GM12878 (cell line): Measurements from ENCODE around the gene CCNA2. TPM values are rescaled to one million over a fixed set of nuclear protein-coding genes. Genes with fewer than 3 reads are reported as not detected.

ENCODE experiments used
- ATAC-seq: fragments of 200-7000 bp; cut with Tn5 transposase; 3 replicates; pipeline ENCODE4 v1.9.1; 2020; ENCODE audit warnings: mild to moderate bottlenecking, moderate library complexity
- BruUV-seq: library from RNA; stranded (reverse); fragments of 400-500 nt; replicated peaks from 2 replicates; lab custom pipeline; 2021; lab: Mats Ljungman, UMichigan
- CTCF ChIA-PET: fragments of 300-600 bp; sonication (Branson Sonifier 250); formaldehyde crosslinking; extraction: SDS; loops from one replicate; lab custom pipeline; 2021; ENCODE audit warnings: inconsistent platforms; lab: Yijun Ruan, JAX
- POLR2A ChIA-PET: fragments of 350-600 bp; formaldehyde crosslinking; extraction: SDS; loops from one replicate; lab custom pipeline; 2021; ENCODE audit warnings: inconsistent platforms; lab: Charles Lee
- RAD21 ChIA-PET: fragments of 300-600 bp; sonication (Branson Sonifier 250); formaldehyde crosslinking; loops from one replicate; lab custom pipeline; 2023; ENCODE audit warnings: antibody characterized with exemption; ENCODE audit not compliant: unreplicated experiment; lab: Charles Lee
- SMC1A ChIA-PET: fragments of 300-600 bp; sonication (Branson Sonifier 250); formaldehyde crosslinking; loops from one replicate; lab custom pipeline; 2023; ENCODE audit not compliant: unreplicated experiment, uncharacterized antibody; lab: Charles Lee
- DNase-seq: peaks from one replicate; pipeline ENCODE4 v3.0.0-alpha.2; 2011; ENCODE audit warnings: low read depth, low spot score
- FAIRE-seq: peaks from 3 replicates; lab custom pipeline; 2011; peaks lifted over from hg19 to GRCh38; lab: Jason Lieb, UNC
- H2AFZ ChIP-seq: 2 replicates; pipeline ENCODE4 v1.6.0; 2011; ENCODE audit warnings: low read depth, low read length, control low read depth; ENCODE audit not compliant: control insufficient read depth
- H3K27ac ChIP-seq: 2 replicates; pipeline ENCODE4 v1.5.1; 2011; ENCODE audit warnings: control low read depth; ENCODE audit not compliant: control insufficient read depth, insufficient read depth
- H3K27me3 ChIP-seq, 2 experiments: replicated peaks in 1 of 2; 2 replicates each; pipeline versions ENCODE4 v1.6.0 to v1.6.1; 2011; ENCODE audit warnings: low read length in 1 of 2; ENCODE audit not compliant: control insufficient read depth in 2 of 2, insufficient read depth in 2 of 2
- H3K36me3 ChIP-seq, 2 experiments: 2 replicates each; pipeline ENCODE4 v1.5.1; 2011; ENCODE audit warnings: low read length in 1 of 2; ENCODE audit not compliant: control insufficient read depth in 2 of 2, insufficient read depth in 2 of 2
- H3K4me1 ChIP-seq: 2 replicates; pipeline ENCODE4 v1.6.1; 2011; ENCODE audit warnings: mild to moderate bottlenecking, low read length, moderate library complexity, mixed read lengths; ENCODE audit not compliant: control insufficient read depth, insufficient read depth
- H3K4me2 ChIP-seq: 2 replicates; pipeline ENCODE4 v1.6.0; 2011; ENCODE audit warnings: control low read depth; ENCODE audit not compliant: control insufficient read depth, insufficient read depth
- H3K4me3 ChIP-seq: fragments of 200-600 bp; sonication (generic); 2 replicates; pipeline ENCODE4 v1.5.1; 2016
- H3K79me2 ChIP-seq: 2 replicates; pipeline ENCODE4 v1.6.0; 2011; ENCODE audit warnings: low read length; ENCODE audit not compliant: control insufficient read depth, insufficient read depth
- H3K9ac ChIP-seq: 2 replicates; pipeline ENCODE4 v1.8.0; 2011; ENCODE audit warnings: low read length, control low read depth, mixed read lengths; ENCODE audit not compliant: control insufficient read depth, insufficient read depth
- H3K9me3 ChIP-seq: replicated peaks from 3 replicates; pipeline ENCODE4 v1.5.1; 2011; ENCODE audit warnings: mild to moderate bottlenecking, low read length; ENCODE audit not compliant: control insufficient read depth, insufficient read depth
- H4K20me1 ChIP-seq: 2 replicates; pipeline ENCODE4 v1.6.0; 2011; ENCODE audit not compliant: control insufficient read depth, insufficient read depth
- BRCA1 ChIP-seq: IDR thresholded peaks from 2 replicates; pipeline ENCODE4 v1.6.1; 2011; ENCODE audit warnings: low read depth, low read length, improper control_type of control experiment
- CHD1 ChIP-seq: IDR thresholded peaks from 2 replicates; pipeline ENCODE4 v1.6.1; 2012; ENCODE audit warnings: low read depth, low read length, improper control_type of control experiment
- CHD2 ChIP-seq: IDR thresholded peaks from 2 replicates; pipeline ENCODE4 v1.6.1; 2011; ENCODE audit warnings: low read depth, low read length, improper control_type of control experiment, borderline replicate concordance
- CHD4 ChIP-seq: fragments of 200-600 bp; sonication (generic); IDR thresholded peaks from 2 replicates; pipeline ENCODE4 v1.6.1; 2016; ENCODE audit warnings: mild to moderate bottlenecking
- JUNB ChIP-seq: IDR thresholded peaks from 2 replicates; pipeline ENCODE4 v1.6.1; 2016; ENCODE audit warnings: antibody characterized with exemption, mild to moderate bottlenecking
- MEF2B ChIP-seq: fragments of 450-650 bp; IDR thresholded peaks from 2 replicates; pipeline ENCODE4 v1.6.1; 2018; ENCODE audit warnings: mild to moderate bottlenecking, moderate library complexity; ENCODE audit not compliant: partially characterized antibody, poor library complexity, severe bottlenecking
- NFIC ChIP-seq: IDR thresholded peaks from 2 replicates; pipeline ENCODE4 v1.6.1; 2012; ENCODE audit warnings: low read depth, mild to moderate bottlenecking, inconsistent platforms, low read length, moderate library complexity
- RBBP5 ChIP-seq: fragments of 200-600 bp; sonication (generic); conservative IDR thresholded peaks from 2 replicates; pipeline ENCODE4 v1.6.1; 2016
- SUZ12 ChIP-seq: fragments of 200-600 bp; sonication (generic); IDR thresholded peaks from one replicate; pipeline ENCODE4 v1.6.1; 2018; ENCODE audit warnings: antibody characterized with exemption, mild to moderate bottlenecking; ENCODE audit not compliant: unreplicated experiment
- ZZZ3 ChIP-seq: IDR thresholded peaks from 2 replicates; pipeline ENCODE4 v1.6.1; 2011; ENCODE audit warnings: low read depth; ENCODE audit not compliant: control insufficient read depth, insufficient read length
- WGBS: methylation state at CpG from one replicate; pipeline ENCODE4 v1.1.6; 2016; ENCODE audit warnings: low lambda C conversion rate; ENCODE audit not compliant: insufficient replicate concordance, insufficient coverage; ENCODE audit errors: missing lambda C conversion rate; 5-methylcytosine and 5-hydroxymethylcytosine counted together
- in situ Hi-C: fragments of 300-500 bp; cut with MboI; formaldehyde crosslinking; loops from 9 replicates; pipeline ENCODE4 v1.14.3; 2018; ENCODE audit warnings: mixed read lengths
- intact Hi-C: fragments of 100-400 bp; cut with micrococcal nuclease; formaldehyde crosslinking; loops from one replicate; pipeline ENCODE4 v1.14.2; 2022; ENCODE audit not compliant: unreplicated experiment
- polyA plus RNA-seq, 11 experiments: library from polyadenylated mRNA; depleted of rRNA in 4 of 11; unstranded in 6 of 11; stranded (reverse) in 5 of 11; fragments of >200 nt; fragmentation: Nextera tagmentation in 4 of 11; fragmentation: Illumina TruSeq in 1 of 11; extraction: Ambion mirVana in 4 of 11; extraction: Trizol in 1 of 11; gene quantifications; 1 replicate in 1 of 11; 2 replicates in 10 of 11; pipeline versions ENCODE4 v1.2.1 to v1.2.3, GENCODE V29; 2011 to 2016; ENCODE audit warnings: inconsistent platforms in 2 of 11, missing spikeins in 2 of 11, low read depth in 1 of 11
- total RNA-seq, 4 experiments: library from RNA; depleted of rRNA in 3 of 4; stranded (reverse); fragments of >200 nt in 3 of 4; fragmentation: Illumina TruSeq in 1 of 4; extraction: Trizol in 1 of 4; gene quantifications; 2 replicates each; pipeline versions ENCODE4 v1.2.1 to v1.2.3, GENCODE V29; 2013 to 2021
- TF ChIP-seq, protein P1 (sequence below): IDR thresholded peaks from 2 replicates; pipeline ENCODE4 v1.6.1; 2011; ENCODE audit warnings: low read depth, low read length, improper control_type of control experiment, borderline replicate concordance
- TF ChIP-seq, protein P2 (sequence below): IDR thresholded peaks from 2 replicates; pipeline ENCODE4 v1.6.1; 2012; ENCODE audit warnings: low read depth, low read length, improper control_type of control experiment
- TF ChIP-seq, protein P3 (sequence below): fragments of 150-350 bp; IDR thresholded peaks from 2 replicates; pipeline ENCODE4 v1.6.1; 2014; ENCODE audit warnings: mild to moderate bottlenecking, low read depth, low read length

CCNA2 gene
- total and polyA plus RNA-seq, 10 of the 15 experiments (the other 5 are each of a cell fraction or from before 2014, with no cell fraction given): 21.8 to 153 (median 94.5) TPM

DNA sequence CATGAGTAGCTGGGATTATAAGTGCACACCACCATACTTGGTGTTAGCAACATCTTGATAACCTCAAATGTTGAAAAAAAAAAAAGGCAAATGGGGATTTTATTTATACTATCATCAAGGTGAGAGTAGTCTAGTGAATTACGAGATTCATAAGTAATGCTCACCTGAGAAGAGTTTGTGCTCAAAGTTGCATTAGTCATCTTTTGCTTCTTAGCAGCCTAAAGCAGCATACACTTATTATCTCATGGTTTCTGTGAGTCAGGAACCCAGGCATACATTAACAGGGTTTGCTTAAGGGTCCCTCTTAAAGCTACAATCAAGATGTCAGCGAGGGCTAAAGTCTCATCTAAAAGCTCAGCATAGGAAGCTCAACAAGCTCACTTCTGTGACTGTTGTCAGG lies 30.7 kb downstream of the CCNA2 start (continued):
- no peak for TF ChIP-seq RBBP5
- TF ChIP-seq, all 136 proteins: peak for 0

DNA sequence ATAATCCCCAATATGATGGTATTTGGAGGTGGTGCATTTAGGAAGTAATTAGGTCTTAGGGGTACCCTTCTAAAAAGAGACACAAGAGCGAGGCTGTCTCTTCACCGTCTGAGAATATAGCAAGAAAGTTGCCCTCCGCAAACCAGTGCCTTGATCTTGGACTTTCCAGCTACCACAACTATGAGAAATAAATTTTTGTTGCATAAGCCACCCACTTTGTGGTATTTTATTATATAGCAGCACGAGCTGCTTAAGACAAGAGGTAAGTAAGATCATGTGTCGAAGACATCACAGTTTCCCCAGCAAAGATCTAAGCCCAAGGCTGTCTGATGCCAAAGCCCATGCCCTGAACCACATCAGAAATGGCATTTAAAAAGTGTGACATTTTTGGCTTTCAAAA lies 32.2 kb downstream of the CCNA2 start:
- H2AFZ ChIP-seq: no peak overlapping the region
- SMC1A ChIA-PET: interaction anchor here (0.6 to 2.1 kb wide), 4 partner anchors 8 to 106 kb away, joined by 4 to 8 read pairs (median 4); partner anchors contain the start of gene EXOSC9
- no peak for DNase-seq
- RAD21 ChIA-PET: no interaction called here
- ATAC-seq: no peak
- no peaks in the 10 kb centered on the region for H3K27me3 ChIP-seq
- no peak overlapping the region for H3K4me3 ChIP-seq
- CTCF ChIA-PET: no interaction called here
- no peak overlapping the region for H3K9ac ChIP-seq
- H3K4me1 ChIP-seq: peaks cover 32% of the 10 kb centered on the region
- in situ Hi-C loops: no loop called here
- H3K36me3 ChIP-seq: no peaks in the 10 kb centered on the region
- no peaks in the 10 kb centered on the region for H3K9me3 ChIP-seq
- POLR2A ChIA-PET: no interaction called here
- H3K4me2 ChIP-seq: no peak overlapping the region
- BruUV-seq: no TSS peak
- no peaks in the 10 kb centered on the region for H4K20me1 ChIP-seq
- FAIRE-seq: no peak
- H3K79me2 ChIP-seq: no peaks in the 10 kb centered on the region
- no peak overlapping the region for H3K27ac ChIP-seq
- intact Hi-C loops: no loop called here
- WGBS: 78% methylated on average over 5 of the region's 5 CpGs
- TF ChIP-seq BRCA1 (no peak), CHD1 (no peak), NFIC (no peak), CHD4 (no peak), SUZ12 (no peak), JUNB (no peak), CHD2 (no peak), MEF2B (no peak), ZZZ3 (no peak)
- TF ChIP-seq, protein P1, sequence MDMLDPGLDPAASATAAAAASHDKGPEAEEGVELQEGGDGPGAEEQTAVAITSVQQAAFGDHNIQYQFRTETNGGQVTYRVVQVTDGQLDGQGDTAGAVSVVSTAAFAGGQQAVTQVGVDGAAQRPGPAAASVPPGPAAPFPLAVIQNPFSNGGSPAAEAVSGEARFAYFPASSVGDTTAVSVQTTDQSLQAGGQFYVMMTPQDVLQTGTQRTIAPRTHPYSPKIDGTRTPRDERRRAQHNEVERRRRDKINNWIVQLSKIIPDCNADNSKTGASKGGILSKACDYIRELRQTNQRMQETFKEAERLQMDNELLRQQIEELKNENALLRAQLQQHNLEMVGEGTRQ: no peak
- TF ChIP-seq, protein P2, sequence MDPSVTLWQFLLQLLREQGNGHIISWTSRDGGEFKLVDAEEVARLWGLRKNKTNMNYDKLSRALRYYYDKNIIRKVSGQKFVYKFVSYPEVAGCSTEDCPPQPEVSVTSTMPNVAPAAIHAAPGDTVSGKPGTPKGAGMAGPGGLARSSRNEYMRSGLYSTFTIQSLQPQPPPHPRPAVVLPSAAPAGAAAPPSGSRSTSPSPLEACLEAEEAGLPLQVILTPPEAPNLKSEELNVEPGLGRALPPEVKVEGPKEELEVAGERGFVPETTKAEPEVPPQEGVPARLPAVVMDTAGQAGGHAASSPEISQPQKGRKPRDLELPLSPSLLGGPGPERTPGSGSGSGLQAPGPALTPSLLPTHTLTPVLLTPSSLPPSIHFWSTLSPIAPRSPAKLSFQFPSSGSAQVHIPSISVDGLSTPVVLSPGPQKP: no peak
- TF ChIP-seq, protein P3, sequence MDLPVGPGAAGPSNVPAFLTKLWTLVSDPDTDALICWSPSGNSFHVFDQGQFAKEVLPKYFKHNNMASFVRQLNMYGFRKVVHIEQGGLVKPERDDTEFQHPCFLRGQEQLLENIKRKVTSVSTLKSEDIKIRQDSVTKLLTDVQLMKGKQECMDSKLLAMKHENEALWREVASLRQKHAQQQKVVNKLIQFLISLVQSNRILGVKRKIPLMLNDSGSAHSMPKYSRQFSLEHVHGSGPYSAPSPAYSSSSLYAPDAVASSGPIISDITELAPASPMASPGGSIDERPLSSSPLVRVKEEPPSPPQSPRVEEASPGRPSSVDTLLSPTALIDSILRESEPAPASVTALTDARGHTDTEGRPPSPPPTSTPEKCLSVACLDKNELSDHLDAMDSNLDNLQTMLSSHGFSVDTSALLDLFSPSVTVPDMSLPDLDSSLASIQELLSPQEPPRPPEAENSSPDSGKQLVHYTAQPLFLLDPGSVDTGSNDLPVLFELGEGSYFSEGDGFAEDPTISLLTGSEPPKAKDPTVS: no peak
